Measurements from ENCODE around the gene UBL3. TPM values are rescaled to one million over a fixed set of nuclear protein-coding genes. Genes with fewer than 3 reads are reported as not detected.

The UBL3 gene
- total and polyA plus RNA-seq, 3 donors from 2014 or later = 35.0 to 42.4 (median 41.6) TPM

GRCh38 chr13:29856426-29856825 lies 6.0 kb upstream of the UBL3 start:
- no peaks in the 10 kb centered on the region for H3K36me3 ChIP-seq (ENCODE audit: low read depth, missing control alignments)
- H3K27me3 ChIP-seq = no peaks in the 10 kb centered on the region
- TF ChIP-seq POLR2A (IDR thresholded peaks at IDR 0.05) = no peak
- TF ChIP-seq, protein P1, sequence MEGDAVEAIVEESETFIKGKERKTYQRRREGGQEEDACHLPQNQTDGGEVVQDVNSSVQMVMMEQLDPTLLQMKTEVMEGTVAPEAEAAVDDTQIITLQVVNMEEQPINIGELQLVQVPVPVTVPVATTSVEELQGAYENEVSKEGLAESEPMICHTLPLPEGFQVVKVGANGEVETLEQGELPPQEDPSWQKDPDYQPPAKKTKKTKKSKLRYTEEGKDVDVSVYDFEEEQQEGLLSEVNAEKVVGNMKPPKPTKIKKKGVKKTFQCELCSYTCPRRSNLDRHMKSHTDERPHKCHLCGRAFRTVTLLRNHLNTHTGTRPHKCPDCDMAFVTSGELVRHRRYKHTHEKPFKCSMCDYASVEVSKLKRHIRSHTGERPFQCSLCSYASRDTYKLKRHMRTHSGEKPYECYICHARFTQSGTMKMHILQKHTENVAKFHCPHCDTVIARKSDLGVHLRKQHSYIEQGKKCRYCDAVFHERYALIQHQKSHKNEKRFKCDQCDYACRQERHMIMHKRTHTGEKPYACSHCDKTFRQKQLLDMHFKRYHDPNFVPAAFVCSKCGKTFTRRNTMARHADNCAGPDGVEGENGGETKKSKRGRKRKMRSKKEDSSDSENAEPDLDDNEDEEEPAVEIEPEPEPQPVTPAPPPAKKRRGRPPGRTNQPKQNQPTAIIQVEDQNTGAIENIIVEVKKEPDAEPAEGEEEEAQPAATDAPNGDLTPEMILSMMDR (IDR thresholded peaks at IDR 0.05) = no peak
- intact Hi-C loops (cut with DNase I; ENCODE audit: low total_unique reads) = no loop called here
- no peaks in the 10 kb centered on the region for H3K4me1 ChIP-seq
- H3K4me3 ChIP-seq = no peak overlapping the region
- DNase-seq = no peak
- WGBS, 2 donors = 88 to 93% methylated on average over 2 of the region's 2 CpGs
- no peaks in the 10 kb centered on the region for H3K9me3 ChIP-seq
- no peak overlapping the region for H3K27ac ChIP-seq

- WGBS, 2 donors = 73 to 78% methylated on average over 4 of the region's 4 CpGs
- intact Hi-C loops (cut with DNase I; ENCODE audit: low total_unique reads) = no loop called here
Observed at GRCh38 chr13:29855784-29856183, 5.4 kb upstream of the UBL3 start.

GRCh38 chr13:29855009-29855408 lies 4.6 kb upstream of the UBL3 start:
- Histone ChIP-seq H3K36me3 (ENCODE audit: low read depth, missing control alignments) (no peaks in the 10 kb centered on the region), H3K27ac (no peak overlapping the region), H3K9me3 (no peaks in the 10 kb centered on the region), H3K4me3 (no peak overlapping the region), H3K4me1 (no peaks in the 10 kb centered on the region), H3K27me3 (no peaks in the 10 kb centered on the region)
- WGBS, 2 donors = 90 to 94% methylated on average over 4 of the region's 4 CpGs
- no peak for DNase-seq
- no peak for TF ChIP-seq POLR2A (IDR thresholded peaks at IDR 0.05)
- TF ChIP-seq, protein P1 (IDR thresholded peaks at IDR 0.05) = no peak
- intact Hi-C loops (cut with DNase I; ENCODE audit: low total_unique reads) = no loop called here

More at GRCh38 chr13:29855784-29856183, 5.4 kb upstream of the UBL3 start:
- no peak for DNase-seq
- no peak overlapping the region for H3K4me3 ChIP-seq
- no peak overlapping the region for H3K27ac ChIP-seq
- no peaks in the 10 kb centered on the region for H3K9me3 ChIP-seq
- H3K36me3 ChIP-seq (ENCODE audit: low read depth, missing control alignments) = no peaks in the 10 kb centered on the region
- no peaks in the 10 kb centered on the region for H3K27me3 ChIP-seq
- TF ChIP-seq, protein P1 (IDR thresholded peaks at IDR 0.05) = no peak
- no peak for TF ChIP-seq POLR2A (IDR thresholded peaks at IDR 0.05)
- H3K4me1 ChIP-seq = no peaks in the 10 kb centered on the region

GRCh38 chr13:29853131-29853530 lies 2.7 kb upstream of the UBL3 start:
- Histone ChIP-seq H3K9me3 (no peaks in the 10 kb centered on the region), H3K27me3 (no peaks in the 10 kb centered on the region), H3K4me1 (no peaks in the 10 kb centered on the region), H3K36me3 (ENCODE audit: low read depth, missing control alignments) (no peaks in the 10 kb centered on the region), H3K27ac (no peak overlapping the region), H3K4me3 (no peak overlapping the region)
- intact Hi-C loops (cut with DNase I; ENCODE audit: low total_unique reads) = no loop called here
- no peak for TF ChIP-seq POLR2A (IDR thresholded peaks at IDR 0.05)
- TF ChIP-seq, protein P1 (IDR thresholded peaks at IDR 0.05) = no peak
- no peak for DNase-seq
- 63 to 80% methylated on average over 2 of the region's 2 CpGs for WGBS, 2 donors

DNA sequence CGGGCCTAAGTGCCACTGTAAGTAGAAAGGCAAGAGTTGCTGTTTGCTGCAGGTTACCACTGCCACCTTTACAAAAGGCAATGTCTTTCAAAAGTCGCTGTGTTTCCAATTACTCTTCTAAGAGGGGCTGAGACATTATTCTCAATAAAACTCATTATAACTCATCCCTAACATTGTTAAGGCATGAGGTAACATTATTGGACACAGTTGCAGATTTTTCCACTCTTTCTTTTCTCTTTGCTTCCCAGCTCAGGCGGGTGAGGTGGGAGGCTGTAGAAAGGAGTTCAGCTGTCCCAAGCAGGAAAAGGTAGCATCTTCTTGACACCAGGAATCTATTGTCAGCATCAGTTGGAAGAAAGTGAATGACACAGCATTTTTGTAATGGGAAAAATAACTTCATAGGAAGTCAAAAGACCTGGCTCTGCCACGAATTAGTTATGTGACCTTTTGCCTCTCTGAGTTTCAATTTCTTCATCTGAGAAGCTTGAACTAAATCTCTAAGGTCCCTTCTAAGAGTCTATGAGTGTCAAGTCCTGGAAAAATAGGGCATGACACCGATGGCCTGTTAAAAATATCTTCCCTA lies 2.1 kb upstream of the UBL3 start:
- no peaks in the 10 kb centered on the region for H3K27me3 ChIP-seq
- DNase-seq = no peak
- H3K4me1 ChIP-seq = no peaks in the 10 kb centered on the region
- H3K27ac ChIP-seq = no peak overlapping the region
- whole genome bisulfite sequencing, 2 donors = 56 to 65% methylated on average over 5 of the region's 5 CpGs
- no peak for TF ChIP-seq POLR2A (IDR thresholded peaks at IDR 0.05)
- TF ChIP-seq, protein P1 (IDR thresholded peaks at IDR 0.05) = no peak
- H3K36me3 ChIP-seq (ENCODE audit: low read depth, missing control alignments) = no peaks in the 10 kb centered on the region
- H3K4me3 ChIP-seq = no peak overlapping the region
- intact Hi-C loops (cut with DNase I; ENCODE audit: low total_unique reads) = no loop called here
- H3K9me3 ChIP-seq = no peaks in the 10 kb centered on the region
